ENCODE data around the gene PYGO2.

Gene PYGO2

GRCh38 chr1:155001675-155002463, 40.3 kb upstream of the PYGO2 start:
- peaks cover 42% of the 10 kb centered on the region for H3K79me2 ChIP-seq (ENCODE audit: low read length)
- peaks cover 7% of the 10 kb centered on the region for H3K36me3 ChIP-seq (replicated peaks; ENCODE audit: low read depth, low read length)
- no peaks in the 10 kb centered on the region for H3K9me3 ChIP-seq (ENCODE audit: insufficient read depth, low read length)
- H3K27ac ChIP-seq (ENCODE audit: low read length), result peak overlapping the region; percentile 95
- peak overlapping the region; percentile 82 for H3K4me2 ChIP-seq (ENCODE audit: low read length)
- H4K20me1 ChIP-seq (ENCODE audit: insufficient read depth, low read length), result peaks cover 2% of the 10 kb centered on the region; the same call in 1 of the 2 replicates
- H3K9ac ChIP-seq (ENCODE audit: low read length), result peak overlapping the region; percentile 89
- peaks cover 50% of the 10 kb centered on the region for H3K4me1 ChIP-seq (ENCODE audit: low read length)
- no peaks in the 10 kb centered on the region for H3K27me3 ChIP-seq (ENCODE audit: low read depth, low read length)
- no peak for TF ChIP-seq EZH2phosphoT487 (IDR thresholded peaks at IDR 0.05; ENCODE audit: low read depth)
- TF ChIP-seq, protein P1, sequence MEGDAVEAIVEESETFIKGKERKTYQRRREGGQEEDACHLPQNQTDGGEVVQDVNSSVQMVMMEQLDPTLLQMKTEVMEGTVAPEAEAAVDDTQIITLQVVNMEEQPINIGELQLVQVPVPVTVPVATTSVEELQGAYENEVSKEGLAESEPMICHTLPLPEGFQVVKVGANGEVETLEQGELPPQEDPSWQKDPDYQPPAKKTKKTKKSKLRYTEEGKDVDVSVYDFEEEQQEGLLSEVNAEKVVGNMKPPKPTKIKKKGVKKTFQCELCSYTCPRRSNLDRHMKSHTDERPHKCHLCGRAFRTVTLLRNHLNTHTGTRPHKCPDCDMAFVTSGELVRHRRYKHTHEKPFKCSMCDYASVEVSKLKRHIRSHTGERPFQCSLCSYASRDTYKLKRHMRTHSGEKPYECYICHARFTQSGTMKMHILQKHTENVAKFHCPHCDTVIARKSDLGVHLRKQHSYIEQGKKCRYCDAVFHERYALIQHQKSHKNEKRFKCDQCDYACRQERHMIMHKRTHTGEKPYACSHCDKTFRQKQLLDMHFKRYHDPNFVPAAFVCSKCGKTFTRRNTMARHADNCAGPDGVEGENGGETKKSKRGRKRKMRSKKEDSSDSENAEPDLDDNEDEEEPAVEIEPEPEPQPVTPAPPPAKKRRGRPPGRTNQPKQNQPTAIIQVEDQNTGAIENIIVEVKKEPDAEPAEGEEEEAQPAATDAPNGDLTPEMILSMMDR (IDR thresholded peaks at IDR 0.05; ENCODE audit: low read depth, low read length), result peak; percentile 82
- H3K4me3 ChIP-seq (ENCODE audit: low read length), result peak overlapping the region; percentile 84
- no peak overlapping the region for H2AFZ ChIP-seq (ENCODE audit: low read depth, low read length)

- Histone ChIP-seq H3K4me3 (ENCODE audit: low read length) (peak overlapping the region; percentile 84), H3K9ac (ENCODE audit: low read length) (peak overlapping the region; percentile 89), H3K9me3 (ENCODE audit: insufficient read depth, low read length) (no peaks in the 10 kb centered on the region), H2AFZ (ENCODE audit: low read depth, low read length) (0 out of 2 replicates have a peak overlapping the region, but pooled peaks have one; percentile 7), H4K20me1 (ENCODE audit: insufficient read depth, low read length) (no peaks in the 10 kb centered on the region), H3K27me3 (ENCODE audit: low read depth, low read length) (no peaks in the 10 kb centered on the region), H3K4me2 (ENCODE audit: low read length) (peak overlapping the region; percentile 82), H3K4me1 (ENCODE audit: low read length) (peaks cover 45% of the 10 kb centered on the region), H3K36me3 (replicated peaks; ENCODE audit: low read depth, low read length) (peaks cover 6% of the 10 kb centered on the region), H3K27ac (ENCODE audit: low read length) (peak overlapping the region; percentile 95), H3K79me2 (ENCODE audit: low read length) (peaks cover 38% of the 10 kb centered on the region)
- TF ChIP-seq, protein P1 (IDR thresholded peaks at IDR 0.05; ENCODE audit: low read depth, low read length), result no peak
- TF ChIP-seq EZH2phosphoT487 (IDR thresholded peaks at IDR 0.05; ENCODE audit: low read depth), result no peak
Measured at GRCh38 chr1:155001425-155001674, 39.8 kb upstream of the PYGO2 start.

DNA sequence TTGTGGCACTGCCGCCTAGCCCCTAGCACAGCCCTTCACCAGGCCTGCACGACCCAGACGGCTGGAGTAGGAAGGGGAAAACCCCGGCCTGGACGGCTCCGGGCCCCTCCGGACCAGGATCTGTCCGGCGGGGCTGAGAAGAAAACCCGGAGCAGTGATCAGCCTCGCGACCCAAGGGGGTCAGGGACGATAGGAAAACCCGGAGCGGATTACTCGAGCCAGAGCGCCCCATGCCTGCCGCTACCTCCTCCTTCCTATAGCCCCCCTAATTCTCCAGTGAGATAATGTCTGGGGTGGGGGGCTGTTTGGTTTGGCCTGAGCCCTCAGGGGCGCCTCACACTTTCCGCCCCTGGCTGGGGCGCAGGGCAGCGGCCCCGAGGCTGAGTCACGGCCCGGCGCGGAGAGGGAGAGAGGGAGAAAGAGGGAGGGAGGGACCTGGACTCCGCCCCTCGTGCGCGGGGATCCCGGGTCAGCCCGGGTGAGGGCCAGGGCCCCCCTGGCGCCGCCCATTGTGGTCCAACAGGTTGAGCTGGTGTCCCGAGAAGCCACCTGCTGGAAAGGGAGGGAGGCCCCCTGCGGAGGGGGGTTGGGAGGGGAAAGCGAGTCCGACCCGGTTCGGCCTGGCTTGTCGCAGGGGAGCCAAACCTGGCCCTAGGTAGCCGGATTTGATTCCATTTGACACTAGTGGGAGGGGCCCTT, 39.3 kb upstream of the PYGO2 start:
- H2AFZ ChIP-seq (ENCODE audit: low read depth, low read length), result 0 out of 2 replicates have a peak overlapping the region, but pooled peaks have one; percentile 7
- H3K36me3 ChIP-seq (replicated peaks; ENCODE audit: low read depth, low read length), result peaks cover 2% of the 10 kb centered on the region
- H3K27ac ChIP-seq (ENCODE audit: low read length), result peak overlapping the region; percentile 95
- H3K79me2 ChIP-seq (ENCODE audit: low read length), result peaks cover 33% of the 10 kb centered on the region
- H3K9ac ChIP-seq (ENCODE audit: low read length), result peak overlapping the region; percentile 89
- H4K20me1 ChIP-seq (ENCODE audit: insufficient read depth, low read length), result no peaks in the 10 kb centered on the region
- peaks cover 44% of the 10 kb centered on the region for H3K4me1 ChIP-seq (ENCODE audit: low read length)
- peak overlapping the region; percentile 82 for H3K4me2 ChIP-seq (ENCODE audit: low read length)
- no peaks in the 10 kb centered on the region for H3K9me3 ChIP-seq (ENCODE audit: insufficient read depth, low read length)
- H3K4me3 ChIP-seq (ENCODE audit: low read length), result peak overlapping the region; percentile 84
- TF ChIP-seq EZH2phosphoT487 (IDR thresholded peaks at IDR 0.05; ENCODE audit: low read depth), result no peak
- TF ChIP-seq, protein P1 (IDR thresholded peaks at IDR 0.05; ENCODE audit: low read depth, low read length), result peak; percentile 17; the same call in 1 of the 2 replicates
- no peaks in the 10 kb centered on the region for H3K27me3 ChIP-seq (ENCODE audit: low read depth, low read length)

- Histone ChIP-seq H3K4me2 (ENCODE audit: low read length) (peak overlapping the region; percentile 82), H3K9ac (ENCODE audit: low read length) (peak overlapping the region; percentile 89), H3K9me3 (ENCODE audit: insufficient read depth, low read length) (no peaks in the 10 kb centered on the region), H3K4me3 (ENCODE audit: low read length) (peak overlapping the region; percentile 84), H2AFZ (ENCODE audit: low read depth, low read length) (no peak overlapping the region), H3K27ac (ENCODE audit: low read length) (peak overlapping the region; percentile 95), H3K36me3 (replicated peaks; ENCODE audit: low read depth, low read length) (peaks cover 2% of the 10 kb centered on the region), H3K4me1 (ENCODE audit: low read length) (peaks cover 41% of the 10 kb centered on the region), H4K20me1 (ENCODE audit: insufficient read depth, low read length) (no peaks in the 10 kb centered on the region), H3K79me2 (ENCODE audit: low read length) (peaks cover 28% of the 10 kb centered on the region), H3K27me3 (ENCODE audit: low read depth, low read length) (no peaks in the 10 kb centered on the region)
- TF ChIP-seq, protein P1 (IDR thresholded peaks at IDR 0.05; ENCODE audit: low read depth, low read length), result no peak
- TF ChIP-seq EZH2phosphoT487 (IDR thresholded peaks at IDR 0.05; ENCODE audit: low read depth), result no peak
Measured at GRCh38 chr1:155000411-155000725, 38.8 kb upstream of the PYGO2 start.

Measured in OCI-LY3 (cell line).